Gastroesophageal sphincter (tissue), 4 donors: ENCODE data around the gene PRDM8. TPM values are rescaled to one million over a fixed set of nuclear protein-coding genes. Genes with fewer than 3 reads are reported as not detected.

Experiments
- ATAC-seq: fragments of 150-250 bp; one replicate; pipeline ENCODE4 v1.9.1; 2016; ENCODE audit warnings: mild to moderate bottlenecking, moderate library complexity
- H3K27ac ChIP-seq, 4 donors: fragments of 200-600 bp; sonication (generic) in 3 of 4; 1 replicate in 3 of 4; 2 replicates in 1 of 4; pipeline ENCODE4 v1.5.1; 2016 to 2019
- H3K27me3 ChIP-seq: fragments of 200-600 bp; sonication (generic); one replicate; pipeline ENCODE4 v1.5.1; 2019
- H3K36me3 ChIP-seq, 2 donors: fragments of 200-600 bp; sonication (generic); one replicate each; pipeline ENCODE4 v1.5.1; 2019; ENCODE audit warnings: control low read depth in 1 of 2
- H3K4me1 ChIP-seq, 3 donors: fragments of 200-600 bp; sonication (generic); 1 replicate in 2 of 3; 2 replicates in 1 of 3; pipeline ENCODE4 v1.5.1; 2016 to 2019; ENCODE audit warnings: control low read depth in 2 of 3
- H3K4me3 ChIP-seq, 2 donors: fragments of 200-600 bp; sonication (generic); one replicate each; pipeline ENCODE4 v1.5.1; 2019; ENCODE audit warnings: mild to moderate bottlenecking in 1 of 2, moderate library complexity in 1 of 2
- H3K9me3 ChIP-seq, 3 donors: fragments of 200-600 bp; sonication (generic); one replicate each; pipeline ENCODE4 v1.5.1; 2017 to 2019; ENCODE audit warnings: control low read depth in 2 of 3
- CTCF ChIP-seq, 4 experiments: fragments of 200-600 bp in 2 of 4; fragments of 450-650 bp in 2 of 4; sonication (generic) in 1 of 4; IDR thresholded peaks; one replicate each; pipeline ENCODE4 v1.5.1; 2017 to 2019; ENCODE audit warnings: antibody characterized with exemption in 4 of 4, mild to moderate bottlenecking in 2 of 4, moderate library complexity in 2 of 4
- EP300 ChIP-seq: sonication (generic); formaldehyde crosslinking; IDR thresholded peaks from one replicate; pipeline ENCODE4 v1.6.1; 2017; ENCODE audit warnings: antibody characterized with exemption, mild to moderate bottlenecking
- POLR2A ChIP-seq, 2 donors: fragments of 450-650 bp; IDR thresholded peaks; one replicate each; pipeline ENCODE4 v1.6.1; 2017; ENCODE audit warnings: antibody characterized with exemption in 2 of 2, mild to moderate bottlenecking in 2 of 2, moderate library complexity in 1 of 2
- POLR2AphosphoS5 ChIP-seq: sonication (generic); formaldehyde crosslinking; IDR thresholded peaks from one replicate; pipeline ENCODE4 v1.6.1; 2017; ENCODE audit warnings: antibody characterized with exemption
- WGBS, 2 donors: methylation state at CpG; one replicate each; pipeline ENCODE4 v1.1.5; 2018; ENCODE audit warnings: low coverage in 1 of 2; 5-methylcytosine and 5-hydroxymethylcytosine counted together
- total RNA-seq, 4 donors: library from RNA; depleted of rRNA; stranded (reverse); fragments of >200 nt; gene quantifications; one replicate each; pipeline ENCODE4 v1.1.0, GENCODE V29; 2016

Gene PRDM8
- total RNA-seq, 4 donors from 2014 or later: 31.2 to 43.6 (median 36.9) TPM

- 83 to 89% methylated on average over 2 to 3 of the region's 3 CpGs for whole genome bisulfite sequencing, 2 donors
- ATAC-seq: no peak
These were observed 4.9 kb upstream of the PRDM8 start for GRCh38 chr4:80192252-80192866.

DNA sequence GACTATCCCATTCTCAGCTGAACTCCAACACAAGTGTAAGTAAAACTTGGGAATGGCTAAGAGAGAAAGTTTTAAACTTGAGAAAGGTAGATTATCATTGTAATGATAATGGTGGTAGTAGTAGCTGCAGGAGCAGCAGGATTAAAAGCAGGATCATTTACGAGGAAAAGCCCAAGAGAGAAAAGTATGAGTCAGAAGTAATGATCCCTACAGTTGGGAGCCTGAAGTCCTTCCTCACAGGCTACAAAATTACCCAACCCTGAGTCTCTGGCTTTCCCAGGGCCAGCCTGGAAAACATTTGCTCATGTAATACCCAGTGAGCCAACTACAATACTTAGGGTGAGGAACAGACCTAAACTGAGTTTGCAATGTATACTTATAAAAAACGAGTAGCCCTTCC is 4.4 kb upstream of the PRDM8 start:
- no peaks in the 10 kb centered on the region for H3K9me3 ChIP-seq
- H3K27me3 ChIP-seq: no peaks in the 10 kb centered on the region
- WGBS, 2 donors: 36 to 39% methylated on average over 1 to 2 of the region's 2 CpGs
- ATAC-seq: peak; percentile 62
- H3K4me3 ChIP-seq: no peak overlapping the region
- peaks cover 0 to 32% (median 0%) of the 10 kb centered on the region in 3 donors for H3K4me1 ChIP-seq
- H3K36me3 ChIP-seq: peaks cover 0 to 34% of the 10 kb centered on the region in 2 donors
- no peak for TF ChIP-seq POLR2AphosphoS5
- no peak for TF ChIP-seq POLR2A (IDR thresholded peaks at IDR 0.05)
- TF ChIP-seq CTCF (IDR thresholded peaks at IDR 0.05): no peak
- TF ChIP-seq EP300: no peak
- no peak overlapping the region for H3K27ac ChIP-seq

More at GRCh38 chr4:80192252-80192866, 4.9 kb upstream of the PRDM8 start:
- Histone ChIP-seq H3K27me3 (no peaks in the 10 kb centered on the region), H3K36me3 (peaks cover 0 to 28% of the 10 kb centered on the region in 2 donors), H3K9me3 (no peaks in the 10 kb centered on the region), H3K27ac (no peak overlapping the region), H3K4me3 (no peak overlapping the region), H3K4me1 (peaks cover 0 to 36% (median 0%) of the 10 kb centered on the region in 3 donors)
- TF ChIP-seq POLR2A (IDR thresholded peaks at IDR 0.05) (no peak), CTCF (IDR thresholded peaks at IDR 0.05) (no peak), POLR2AphosphoS5 (no peak), EP300 (no peak)

DNA sequence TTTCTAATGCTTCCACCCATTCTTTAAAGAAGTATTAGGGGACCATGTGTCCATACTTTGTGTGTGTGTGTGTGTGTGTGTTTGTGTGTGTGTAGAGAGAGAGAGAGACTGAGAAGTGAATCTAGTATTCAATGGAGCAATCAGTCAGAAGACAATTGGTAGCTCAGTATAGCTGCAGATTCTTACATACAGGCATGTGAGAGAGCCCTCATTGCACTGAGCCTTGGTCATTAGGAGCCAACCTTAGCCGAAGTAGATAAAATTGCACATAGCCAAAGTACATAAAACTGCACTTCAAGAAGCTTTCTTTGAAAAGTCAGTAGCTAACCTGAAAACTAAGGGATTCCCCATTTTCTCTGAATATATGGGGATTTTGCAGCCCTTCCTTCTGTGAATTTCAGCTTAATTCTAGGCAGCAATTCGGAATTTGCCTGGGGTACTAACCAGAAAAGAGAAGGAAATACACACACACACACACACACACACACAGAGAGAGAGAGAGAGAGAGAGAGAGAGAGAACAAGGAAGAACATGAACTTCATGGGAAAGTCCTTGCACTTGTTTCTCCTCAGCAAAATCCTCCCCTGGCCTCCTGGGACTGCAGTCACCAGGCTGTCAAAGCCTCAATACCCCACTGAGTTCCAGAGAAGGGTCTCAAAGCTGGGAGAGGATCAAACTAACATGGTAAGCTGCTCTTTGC is 1.7 kb upstream of the PRDM8 start:
- 71% methylated on average over 1 of the region's 2 CpGs; no CpG with 5 or more reads in 1 of the 2 donors for WGBS, 2 donors
- Histone ChIP-seq H3K36me3 (peaks cover 0 to 22% of the 10 kb centered on the region in 2 donors), H3K27me3 (no peaks in the 10 kb centered on the region), H3K4me3 (no peak overlapping the region), H3K27ac (no peak overlapping the region), H3K4me1 (peaks cover 0 to 13% (median 0%) of the 10 kb centered on the region in 3 donors), H3K9me3 (no peaks in the 10 kb centered on the region)
- ATAC-seq: no peak
- TF ChIP-seq EP300: no peak
- no peak for TF ChIP-seq POLR2A (IDR thresholded peaks at IDR 0.05)
- TF ChIP-seq POLR2AphosphoS5: no peak
- TF ChIP-seq CTCF (IDR thresholded peaks at IDR 0.05): no peak

DNA sequence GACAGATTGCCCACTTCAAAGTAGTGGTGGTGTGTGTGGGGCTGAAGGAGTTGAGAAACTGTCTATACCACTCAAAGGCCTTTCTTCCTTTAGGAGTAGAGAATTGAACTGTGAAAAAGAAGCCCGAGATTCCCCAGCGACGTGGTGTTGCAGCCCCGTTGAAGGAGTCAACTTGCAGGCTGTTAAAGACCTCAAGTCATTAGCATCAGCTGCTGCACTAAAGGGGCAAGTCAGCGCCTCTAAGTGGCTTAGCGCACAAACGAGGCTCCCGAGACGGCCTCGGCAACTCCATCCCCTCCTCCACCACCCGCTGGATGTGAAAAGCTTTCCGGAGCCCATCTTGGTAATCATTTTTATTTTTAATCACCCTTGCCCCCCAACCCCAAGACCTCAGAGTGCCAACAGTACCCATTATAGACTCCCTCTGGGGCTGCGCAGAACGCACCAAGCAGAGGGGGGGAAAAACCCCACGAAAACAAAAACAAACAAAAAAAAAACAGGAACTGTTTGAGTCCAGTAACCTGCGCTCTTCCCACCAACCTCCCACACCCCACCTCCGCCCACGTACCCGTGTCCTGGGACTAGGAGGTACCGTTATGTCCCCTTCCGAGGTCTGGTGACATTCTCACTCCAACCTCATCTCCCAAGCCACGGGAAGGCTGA is 913 bp upstream of the PRDM8 start:
- H3K27ac ChIP-seq: peak overlapping the region in 1 of 4 donors; percentile 22
- 69 to 76% methylated on average over 13 to 17 of the region's 22 CpGs for WGBS, 2 donors
- H3K4me1 ChIP-seq: peaks cover 0 to 16% (median 0%) of the 10 kb centered on the region in 3 donors
- peaks cover 0 to 22% of the 10 kb centered on the region in 2 donors for H3K36me3 ChIP-seq
- no peak overlapping the region for H3K4me3 ChIP-seq
- no peak for ATAC-seq
- H3K9me3 ChIP-seq: no peaks in the 10 kb centered on the region
- no peak for TF ChIP-seq POLR2A (IDR thresholded peaks at IDR 0.05)
- no peak for TF ChIP-seq EP300
- no peak for TF ChIP-seq CTCF (IDR thresholded peaks at IDR 0.05)
- no peak for TF ChIP-seq POLR2AphosphoS5
- no peaks in the 10 kb centered on the region for H3K27me3 ChIP-seq
